H1 (cell line): Measurements from ENCODE around the gene BRD2. TPM values are rescaled to one million over a fixed set of nuclear protein-coding genes. Genes with fewer than 3 reads are reported as not detected.

Experiments used
- CTCF ChIA-PET: fragments of 300-600 bp; sonication (Branson Sonifier 250); formaldehyde crosslinking; loops from one replicate; lab custom pipeline; 2021; ENCODE audit not compliant: partially characterized antibody; lab: Charles Lee
- POLR2A ChIA-PET: fragments of 300-600 bp; sonication (Branson Sonifier 250); formaldehyde crosslinking; loops from one replicate; lab custom pipeline; 2021; ENCODE audit warnings: inconsistent platforms; ENCODE audit not compliant: partially characterized antibody; lab: Charles Lee
- DNase-seq, 2 experiments: peaks; one replicate each; pipeline versions ENCODE4 v3.0.0 to v3.0.0-alpha.2; 2010 to 2022; ENCODE audit warnings: low spot score in 2 of 2, low read depth in 1 of 2, mixed read lengths in 1 of 2
- FAIRE-seq: peaks from 2 replicates; lab custom pipeline; 2011; peaks lifted over from hg19 to GRCh38; lab: Jason Lieb, UNC
- H2AFZ ChIP-seq: 2 replicates; pipeline ENCODE4 v1.8.1; 2012; ENCODE audit warnings: low read length, inconsistent platforms
- H2AK5ac ChIP-seq: 2 replicates; pipeline ENCODE4 v1.6.1; 2013; ENCODE audit warnings: low read depth, low read length
- H2BK120ac ChIP-seq: replicated peaks from 2 replicates; pipeline ENCODE3; 2013; ENCODE audit warnings: low read depth, low read length, inconsistent platforms
- H2BK12ac ChIP-seq: 2 replicates; pipeline ENCODE4 v1.6.1; 2013; ENCODE audit warnings: low read depth, low read length
- H2BK15ac ChIP-seq: 2 replicates; pipeline ENCODE4 v1.6.1; 2013; ENCODE audit warnings: low read length
- H2BK20ac ChIP-seq: 2 replicates; pipeline ENCODE4 v1.6.1; 2013; ENCODE audit warnings: low read length
- H2BK5ac ChIP-seq: 2 replicates; pipeline ENCODE4 v1.6.1; 2013; ENCODE audit warnings: low read depth, low read length
- H3K14ac ChIP-seq: 2 replicates; pipeline ENCODE4 v1.6.1; 2013; ENCODE audit warnings: inconsistent platforms; ENCODE audit not compliant: insufficient read length
- H3K18ac ChIP-seq: 2 replicates; pipeline ENCODE4 v1.6.1; 2013; ENCODE audit warnings: low read length; ENCODE audit errors: extremely low read depth
- H3K23ac ChIP-seq: 2 replicates; pipeline ENCODE4 v1.6.1; 2013; ENCODE audit warnings: inconsistent platforms; ENCODE audit not compliant: insufficient read length
- H3K23me2 ChIP-seq: 2 replicates; pipeline ENCODE4 v1.6.1; 2013; ENCODE audit warnings: low read depth, low read length
- H3K27ac ChIP-seq: 2 replicates; pipeline ENCODE4 v1.6.1; 2011; ENCODE audit warnings: low read depth, low read length, inconsistent platforms
- H3K27me3 ChIP-seq, 4 experiments: replicated peaks in 1 of 4; 1 replicate in 1 of 4; 2 replicates in 3 of 4; pipeline versions ENCODE4 v1.6.1 to v1.8.1; 2011 to 2013; ENCODE audit warnings: low read length in 3 of 4, mild to moderate bottlenecking in 3 of 4, inconsistent platforms in 2 of 4, mixed read lengths in 2 of 4, moderate library complexity in 1 of 4; ENCODE audit not compliant: control insufficient read depth in 3 of 4, insufficient read depth in 3 of 4; ENCODE audit errors: extremely low read depth in 1 of 4
- H3K36me3 ChIP-seq, 4 experiments: 2 replicates each; pipeline versions ENCODE4 v1.6.1 to v1.8.1; 2011 to 2013; ENCODE audit warnings: mild to moderate bottlenecking in 4 of 4, low read length in 3 of 4, moderate library complexity in 2 of 4, control low read depth in 1 of 4, inconsistent platforms in 1 of 4; ENCODE audit not compliant: insufficient read depth in 4 of 4, control insufficient read depth in 2 of 4
- H3K4ac ChIP-seq: replicated peaks from 2 replicates; pipeline ENCODE3; 2013; ENCODE audit warnings: low read length, low read depth, mixed read lengths, inconsistent platforms; ENCODE audit not compliant: insufficient read length
- H3K4me1 ChIP-seq, 4 experiments: replicated peaks in 1 of 4; 1 replicate in 1 of 4; 2 replicates in 3 of 4; pipeline versions ENCODE4 v1.6.1 to v1.8.1; 2011 to 2013; ENCODE audit warnings: low read length in 3 of 4, inconsistent platforms in 2 of 4, mixed read lengths in 1 of 4; ENCODE audit not compliant: insufficient read depth in 4 of 4, control insufficient read depth in 3 of 4
- H3K4me2 ChIP-seq, 2 experiments: 2 replicates each; pipeline versions ENCODE4 v1.6.1 to v1.8.1; 2011 to 2013; ENCODE audit warnings: low read depth in 2 of 2, low read length in 2 of 2, control low read depth in 1 of 2, inconsistent platforms in 1 of 2, mild to moderate bottlenecking in 1 of 2; ENCODE audit not compliant: insufficient read depth in 1 of 2
- H3K4me3 ChIP-seq, 4 experiments: fragments of 200-600, 300-600 bp in 1 of 4; sonication (generic), shearing (Covaris generic), sonication (Bioruptor Twin) in 1 of 4; 2 replicates each; pipeline versions ENCODE4 v1.5.1 to v1.8.1; 2011 to 2016; ENCODE audit warnings: low read length in 4 of 4, low read depth in 3 of 4, control low read depth in 2 of 4, inconsistent platforms in 2 of 4, mild to moderate bottlenecking in 2 of 4, mixed read lengths in 1 of 4, moderate library complexity in 1 of 4; ENCODE audit not compliant: insufficient read depth in 2 of 4; ENCODE audit errors: extremely low read depth in 1 of 4
- H3K56ac ChIP-seq: replicated peaks from 2 replicates; pipeline ENCODE3; 2013; ENCODE audit warnings: low read depth, mild to moderate bottlenecking, mixed read lengths, low read length, inconsistent platforms; ENCODE audit not compliant: insufficient read length
- H3K79me1 ChIP-seq: 2 replicates; pipeline ENCODE4 v1.6.1; 2013; ENCODE audit warnings: low read depth, low read length, control low read depth
- H3K79me2 ChIP-seq, 2 experiments: 2 replicates each; pipeline versions ENCODE4 v1.6.1 to v1.8.1; 2012 to 2013; ENCODE audit warnings: low read length in 2 of 2, mild to moderate bottlenecking in 2 of 2, inconsistent platforms in 1 of 2; ENCODE audit not compliant: insufficient read depth in 2 of 2, control insufficient read depth in 1 of 2
- H3K9ac ChIP-seq, 4 experiments: replicated peaks in 1 of 4; 1 replicate in 1 of 4; 2 replicates in 3 of 4; pipeline versions ENCODE4 v1.6.1 to v1.8.1; 2011 to 2013; ENCODE audit warnings: low read depth in 3 of 4, low read length in 3 of 4, control low read depth in 2 of 4, mild to moderate bottlenecking in 2 of 4, moderate library complexity in 2 of 4, inconsistent platforms in 1 of 4; ENCODE audit errors: extremely low read depth in 1 of 4
- H3K9me3 ChIP-seq, 2 experiments: 2 replicates each; pipeline versions ENCODE4 v1.6.1 to v1.8.1; 2012 to 2013; ENCODE audit warnings: mild to moderate bottlenecking in 2 of 2, moderate library complexity in 2 of 2, control low read depth in 1 of 2, inconsistent platforms in 1 of 2, low read depth in 1 of 2, low read length in 1 of 2, mixed read lengths in 1 of 2; ENCODE audit not compliant: insufficient read depth in 2 of 2
- H4K20me1 ChIP-seq, 2 experiments: replicated peaks in 1 of 2; 2 replicates each; pipeline versions ENCODE3 to v1.8.1; 2011 to 2013; ENCODE audit warnings: inconsistent platforms in 2 of 2, low read length in 2 of 2, mild to moderate bottlenecking in 1 of 2; ENCODE audit not compliant: insufficient read depth in 2 of 2, control insufficient read depth in 1 of 2
- H4K5ac ChIP-seq: 2 replicates; pipeline ENCODE4 v1.6.1; 2013; ENCODE audit warnings: low read length, low read depth, mixed read lengths, inconsistent platforms; ENCODE audit not compliant: insufficient read length
- H4K8ac ChIP-seq: 2 replicates; pipeline ENCODE4 v1.8.0; 2013; ENCODE audit warnings: mild to moderate bottlenecking, moderate library complexity, low read length, inconsistent platforms; ENCODE audit not compliant: insufficient read depth; ENCODE audit errors: extremely low read depth
- H4K91ac ChIP-seq: replicated peaks from 2 replicates; pipeline ENCODE3; 2013; ENCODE audit warnings: low read length, mixed read lengths, inconsistent platforms; ENCODE audit not compliant: insufficient read length
- ATF3 ChIP-seq: IDR thresholded peaks from 2 replicates; pipeline ENCODE4 v1.6.1; 2011; ENCODE audit warnings: low read depth, mild to moderate bottlenecking, low read length; ENCODE audit not compliant: insufficient read depth
- CBX5 ChIP-seq: fragments of 300-800, 300-1000 bp; sonication (generic); IDR thresholded peaks from 2 replicates; pipeline ENCODE4 v1.7.1; 2016; ENCODE audit warnings: antibody characterized with exemption, low read length, low read depth
- CHD1 ChIP-seq: IDR thresholded peaks from 2 replicates; pipeline ENCODE4 v1.6.1; 2012; ENCODE audit warnings: low read depth, low read length, improper control_type of control experiment
- NRF1 ChIP-seq: IDR thresholded peaks from 2 replicates; pipeline ENCODE4 v1.6.1; 2011; ENCODE audit warnings: mild to moderate bottlenecking, low read depth, low read length, improper control_type of control experiment
- RBBP5 ChIP-seq: IDR thresholded peaks from 2 replicates; pipeline ENCODE4 v1.7.1; 2012; ENCODE audit warnings: low read depth, mild to moderate bottlenecking, inconsistent platforms, low read length, moderate library complexity, borderline replicate concordance
- SAP30 ChIP-seq: fragments of 300-600 bp; sonication (generic); IDR thresholded peaks from 2 replicates; pipeline ENCODE4 v1.7.1; 2012; ENCODE audit warnings: low read length, moderate library complexity, mild to moderate bottlenecking, inconsistent platforms; ENCODE audit not compliant: insufficient read depth, insufficient replicate concordance
- SP1 ChIP-seq: IDR thresholded peaks from 2 replicates; pipeline ENCODE4 v1.6.1; 2011; ENCODE audit warnings: low read depth, low read length
- SP4 ChIP-seq: IDR thresholded peaks from 2 replicates; pipeline ENCODE4 v1.6.1; 2012; ENCODE audit warnings: low read length, inconsistent platforms
- TBP ChIP-seq: IDR thresholded peaks from 2 replicates; pipeline ENCODE4 v1.6.1; 2011; ENCODE audit warnings: low read depth, low read length, improper control_type of control experiment
- WGBS, 2 experiments: shearing (Covaris generic) in 1 of 2; methylation state at CpG; one replicate each; pipeline versions ENCODE4 v1.1.6 to v1.1.7; 2013 to 2015; ENCODE audit warnings: low lambda C conversion rate in 2 of 2, mixed read lengths in 2 of 2, inconsistent platforms in 1 of 2, low coverage in 1 of 2, missing lambda C conversion rate in 1 of 2; ENCODE audit not compliant: insufficient replicate concordance in 2 of 2, insufficient coverage in 1 of 2, insufficient read length in 1 of 2; ENCODE audit errors: extremely low coverage in 1 of 2, missing lambda C conversion rate in 1 of 2; 5-methylcytosine and 5-hydroxymethylcytosine counted together
- polyA plus RNA-seq, 7 experiments: library from polyadenylated mRNA; depleted of rRNA in 3 of 7; stranded (reverse) in 5 of 7; unstranded in 2 of 7; fragments of >200 nt in 5 of 7; fragments of 200-250 nt in 2 of 7; gene quantifications; 1 replicate in 5 of 7; 2 replicates in 1 of 7; 4 replicates in 1 of 7; pipeline versions ENCODE4 v1.2.1 to v1.2.3, GENCODE V29; 2011 to 2013; ENCODE audit warnings: missing spikeins in 2 of 7, mixed read lengths in 2 of 7
- total RNA-seq: library from RNA; stranded (reverse); fragmentation: NEBNext Ultra II Directional; extraction: Animal tissue kit (Norgen Biotek cat#: 25700); gene quantifications from 2 replicates; pipeline ENCODE4 v1.2.1, GENCODE V29; 2021

Gene BRD2
- total and polyA plus RNA-seq, 2 of the 8 experiments (the other 6 are each of a cell fraction or from before 2014, with no cell fraction given), result 132 to 185 TPM

- FAIRE-seq, result peak; percentile 86
- Histone ChIP-seq H3K4me2 (peak overlapping the region; percentile 75 to 76), H4K5ac (peak overlapping the region; percentile 94), H2BK20ac (no peak overlapping the region), H4K8ac (no peak overlapping the region), H3K4me1 (peaks cover 0 to 5% (median under 1%) of the 10 kb centered on the region in 4 experiments; a peak in 3 of 7 replicates), H3K79me2 (peaks cover 6 to 72% of the 10 kb centered on the region in 2 experiments), H3K36me3 (peaks cover 0 to 4% (median 1%) of the 10 kb centered on the region in 4 experiments; a peak in 3 of 8 replicates), H3K4ac (peak overlapping the region; percentile 49), H3K23me2 (peaks cover 8% of the 10 kb centered on the region), H3K14ac (no peak overlapping the region), H3K9ac (peak overlapping the region in 3 of 4 experiments; percentile 67 to 97 (median 91); a peak in 6 of 7 replicates), H2AFZ (no peak overlapping the region), H3K79me1 (no peaks in the 10 kb centered on the region; the same call in 1 of the 2 replicates), H3K27me3 (no peaks in the 10 kb centered on the region), H2BK15ac (peak overlapping the region; percentile 84; the same call in 1 of the 2 replicates), H3K23ac (no peak overlapping the region), H3K27ac (0 out of 2 replicates have a peak overlapping the region, but pooled peaks have one; percentile 99), H4K91ac (peak overlapping the region; percentile 72), H4K20me1 (peaks cover 1 to 3% of the 10 kb centered on the region in 2 experiments), H2BK12ac (peak overlapping the region; percentile 82; the same call in 1 of the 2 replicates), H2BK120ac (peak overlapping the region; percentile 51), H2AK5ac (no peak overlapping the region), H2BK5ac (peak overlapping the region; percentile 97; the same call in 1 of the 2 replicates), H3K4me3 (peak overlapping the region; percentile 90 to 99 (median 96)), H3K56ac (no peak overlapping the region), H3K18ac (0 out of 2 replicates have a peak overlapping the region, but pooled peaks have one; percentile 84), H3K9me3 (no peaks in the 10 kb centered on the region; a peak in 1 of 4 replicates)
- POLR2A ChIA-PET, result interaction anchor here (0.7 to 33.3 kb wide), 9 partner anchors 1 to 282 kb away, joined by 3 to 1158 read pairs (median 49); partner anchors contain the start of genes BRD2, HLA-DMA, HLA-DMB and PSMB9
- CTCF ChIA-PET, result interaction anchor here (1.0 to 14.6 kb wide), 15 partner anchors 9 to 314 kb away, joined by 3 to 168 read pairs (median 5); partner anchors contain the start of genes HLA-DMA and TAP2
- DNase-seq, result peak in 1 of 2 experiments; percentile 44
- 12% methylated on average over 16 of the region's 16 CpGs; no CpG with 5 or more reads in 1 of the 2 experiments for WGBS, 2 experiments
- TF ChIP-seq TBP, result 0 out of 2 replicates have a peak, but pooled peaks have one; percentile 13
- TF ChIP-seq SP4, result no peak
- TF ChIP-seq NRF1, result no peak
- no peak for TF ChIP-seq CHD1
- TF ChIP-seq ATF3, result no peak
- TF ChIP-seq SAP30, result peak; percentile 69
- no peak for TF ChIP-seq RBBP5
- TF ChIP-seq SP1, result no peak
- no peak for TF ChIP-seq CBX5
These were observed 973 bp upstream of the BRD2 start for GRCh38 chr6:32967151-32968091.
